Large intestine (tissue), 3 donors: ENCODE data around the gene KLHL20. TPM values are rescaled to one million over a fixed set of nuclear protein-coding genes. Genes with fewer than 3 reads are reported as not detected.
A peak's percentile ranks its signal among the peaks of the same experiment; 100 is the strongest.
"Not testable (repeated sequence)": the region's sequence is repeated elsewhere in the genome, so short reads cannot be mapped to it uniquely, and the experiment has no call there.

ENCODE experiments used
- DNase-seq, 2 donors: peaks; one replicate each; pipeline versions ENCODE4 v3.0.0 to v3.0.0-alpha.2; 2013
- H3K27ac ChIP-seq: one replicate; pipeline ENCODE4 v1.5.1; 2013; ENCODE audit warnings: low read length
- H3K27me3 ChIP-seq: 2 replicates; pipeline ENCODE4 v1.6.1; 2013; ENCODE audit warnings: low read length; ENCODE audit not compliant: control insufficient read depth, insufficient read depth
- H3K36me3 ChIP-seq: 2 replicates; pipeline ENCODE4 v1.6.1; 2013; ENCODE audit warnings: low read length; ENCODE audit not compliant: control insufficient read depth, insufficient read depth
- H3K4me1 ChIP-seq: one replicate; pipeline ENCODE4 v1.6.1; 2013; ENCODE audit warnings: low read length; ENCODE audit not compliant: control insufficient read depth, insufficient read depth
- H3K4me3 ChIP-seq: one replicate; pipeline ENCODE4 v1.5.1; 2013; ENCODE audit warnings: low read length
- H3K9me3 ChIP-seq: one replicate; pipeline ENCODE4 v1.6.1; 2013; ENCODE audit warnings: mild to moderate bottlenecking, low read depth, low read length, moderate library complexity; ENCODE audit not compliant: control insufficient read depth
- WGBS: methylation state at CpG from one replicate; pipeline ENCODE4 v1.1.5; 2013; ENCODE audit warnings: low lambda C conversion rate; ENCODE audit not compliant: insufficient coverage; 5-methylcytosine and 5-hydroxymethylcytosine counted together
- polyA plus RNA-seq: library from polyadenylated mRNA; unstranded; fragments of 120-200 nt; gene quantifications from one replicate; pipeline ENCODE4 v1.2.1, GENCODE V29; 2013

Gene KLHL20
- polyA plus RNA-seq, 1 donor = 18.8 TPM

DNA sequence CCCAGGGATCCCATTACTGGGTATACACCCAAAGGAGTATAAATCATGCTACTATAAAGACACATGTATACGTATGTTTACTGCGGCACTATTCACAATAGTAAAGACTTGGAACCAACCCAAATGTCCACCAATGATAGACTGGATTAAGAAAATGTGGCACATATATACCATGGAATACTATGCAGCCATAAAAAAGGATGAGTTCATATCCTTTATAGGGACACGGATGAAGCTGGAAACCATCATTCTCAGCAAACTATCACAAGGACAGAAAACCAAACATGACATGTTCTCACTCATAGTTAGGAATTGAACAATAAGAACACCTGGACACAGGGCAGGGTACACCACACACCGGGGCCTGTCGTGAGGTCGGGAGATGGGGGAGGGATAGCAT, 13.5 kb upstream of the KLHL20 start:
- not testable (repeated sequence) for DNase-seq, H3K27me3 ChIP-seq, H3K4me3 ChIP-seq, H3K9me3 ChIP-seq, H3K36me3 ChIP-seq, H3K4me1 ChIP-seq, H3K27ac ChIP-seq
- WGBS = 100% methylated on average over 3 of the region's 6 CpGs

DNA sequence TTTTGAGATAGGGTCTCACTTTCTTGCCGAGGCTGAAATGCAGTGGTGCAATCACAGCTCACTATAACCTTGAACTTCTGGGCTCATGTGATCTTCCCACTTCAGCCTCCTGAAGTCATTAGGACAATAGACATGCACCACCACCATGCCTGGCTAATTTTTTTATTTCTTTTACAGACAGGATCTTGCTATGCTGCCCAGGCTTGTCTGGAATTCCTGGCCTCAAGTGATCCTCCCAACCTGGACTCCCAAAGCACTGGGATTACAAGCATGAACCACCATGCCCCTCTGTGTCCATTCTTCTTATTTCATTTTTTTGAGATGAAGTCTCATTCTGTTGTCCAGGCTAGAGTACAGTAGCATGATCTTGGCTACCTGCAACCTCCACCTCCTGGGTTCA, 12.0 kb upstream of the KLHL20 start:
- Histone ChIP-seq H3K27me3 (no peaks in the 10 kb centered on the region), H3K27ac (no peak overlapping the region), H3K4me3 (no peak overlapping the region), H3K9me3 (no peaks in the 10 kb centered on the region), H3K4me1 (no peaks in the 10 kb centered on the region), H3K36me3 (no peaks in the 10 kb centered on the region)
- DNase-seq = no peak
- no CpG with 5 or more reads among the region's 1 CpG for WGBS

DNA sequence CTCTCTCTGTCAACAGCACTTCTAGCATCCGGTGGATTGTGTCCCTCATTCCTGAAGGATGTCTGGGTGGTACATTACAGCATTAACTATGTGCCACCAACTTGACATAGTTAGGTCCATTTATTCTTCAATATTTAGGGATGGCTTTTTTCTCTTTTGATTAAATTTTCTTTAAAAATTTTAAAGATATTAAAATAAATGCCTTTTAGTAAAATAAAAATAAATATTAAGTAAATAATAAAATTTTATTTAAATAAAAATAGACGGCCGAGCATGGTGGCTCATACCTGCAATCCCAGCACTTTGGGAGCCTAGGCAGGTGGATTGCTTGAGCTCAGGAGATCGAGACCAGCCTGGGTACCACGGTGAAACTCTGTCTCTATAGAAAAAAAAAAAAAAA, 9.7 kb upstream of the KLHL20 start:
- H3K27me3 ChIP-seq = peaks cover 14% of the 10 kb centered on the region
- no peak overlapping the region for H3K4me3 ChIP-seq
- no peaks in the 10 kb centered on the region for H3K36me3 ChIP-seq
- no CpG with 5 or more reads among the region's 5 CpGs for WGBS
- H3K27ac ChIP-seq = no peak overlapping the region
- H3K9me3 ChIP-seq = no peaks in the 10 kb centered on the region
- no peaks in the 10 kb centered on the region for H3K4me1 ChIP-seq
- DNase-seq = no peak

DNA sequence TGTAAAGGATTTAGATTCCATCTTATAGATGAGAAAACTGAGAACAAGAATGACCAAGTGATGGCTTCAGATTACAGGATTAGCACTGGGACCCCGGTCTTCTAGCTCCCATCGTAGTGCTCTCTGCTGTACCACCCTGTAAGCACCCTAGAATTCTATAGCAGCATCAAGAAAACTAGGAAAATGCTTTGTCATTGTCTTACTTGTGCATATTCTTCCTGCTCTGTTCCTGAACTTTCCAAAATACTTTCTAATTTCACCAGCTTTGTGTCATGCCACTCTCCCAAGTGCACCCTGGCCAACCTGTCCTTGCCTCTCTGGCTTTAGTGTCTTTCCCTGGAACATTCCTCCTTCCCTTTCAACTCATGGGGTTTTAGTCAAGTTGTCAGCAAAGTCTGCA, 6.0 kb upstream of the KLHL20 start:
- 33% methylated on average over 1 of the region's 2 CpGs for WGBS
- DNase-seq = no peak
- H3K27me3 ChIP-seq = peaks cover 27% of the 10 kb centered on the region
- H3K4me1 ChIP-seq = no peaks in the 10 kb centered on the region
- no peak overlapping the region for H3K4me3 ChIP-seq
- H3K27ac ChIP-seq = no peak overlapping the region
- H3K9me3 ChIP-seq = no peaks in the 10 kb centered on the region
- no peaks in the 10 kb centered on the region for H3K36me3 ChIP-seq

DNA sequence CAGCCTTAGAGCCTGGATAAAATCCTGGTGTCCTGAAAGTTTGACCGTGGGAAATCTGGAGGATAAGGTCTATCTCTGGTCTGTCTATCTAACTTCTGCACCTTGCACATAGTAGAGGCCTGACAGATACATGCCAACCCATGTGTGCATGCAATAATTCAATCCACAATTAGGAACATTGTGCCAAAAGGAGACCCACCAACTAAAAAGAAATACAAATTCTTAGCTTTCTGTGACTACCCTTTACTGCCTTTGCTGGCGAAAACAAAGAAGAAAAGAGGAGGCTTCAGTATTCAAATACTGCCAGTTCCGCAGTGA, 381 bp upstream of the KLHL20 start:
- Histone ChIP-seq H3K36me3 (no peaks in the 10 kb centered on the region), H3K27me3 (peaks cover 17% of the 10 kb centered on the region), H3K4me1 (peaks cover 12% of the 10 kb centered on the region), H3K9me3 (no peaks in the 10 kb centered on the region), H3K4me3 (peak overlapping the region; percentile 84), H3K27ac (peak overlapping the region; percentile 88)
- WGBS = 100% methylated on average over 1 of the region's 3 CpGs
- DNase-seq = no peak

DNA sequence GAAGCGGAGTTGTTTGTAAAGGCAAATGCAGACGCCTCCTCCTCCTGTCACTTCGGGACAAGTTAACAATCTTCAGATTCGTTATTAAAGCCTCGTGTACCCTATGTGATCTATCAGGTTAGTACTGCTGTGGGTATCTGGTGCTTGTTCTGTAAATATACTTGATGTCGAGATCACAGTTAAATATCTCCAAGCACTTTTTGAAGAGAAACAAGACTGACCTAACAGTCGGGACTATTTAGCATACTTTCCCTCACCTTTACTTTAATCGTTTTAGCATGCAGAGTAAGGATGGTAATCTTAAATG, 710 bp downstream of the KLHL20 start:
- WGBS = 0% methylated on average over 2 of the region's 8 CpGs
- Histone ChIP-seq H3K36me3 (peaks cover 2% of the 10 kb centered on the region), H3K4me1 (peaks cover 12% of the 10 kb centered on the region), H3K4me3 (peak overlapping the region; percentile 84), H3K27me3 (peaks cover 9% of the 10 kb centered on the region), H3K9me3 (no peaks in the 10 kb centered on the region), H3K27ac (peak overlapping the region; percentile 88)
- DNase-seq = no peak

DNA sequence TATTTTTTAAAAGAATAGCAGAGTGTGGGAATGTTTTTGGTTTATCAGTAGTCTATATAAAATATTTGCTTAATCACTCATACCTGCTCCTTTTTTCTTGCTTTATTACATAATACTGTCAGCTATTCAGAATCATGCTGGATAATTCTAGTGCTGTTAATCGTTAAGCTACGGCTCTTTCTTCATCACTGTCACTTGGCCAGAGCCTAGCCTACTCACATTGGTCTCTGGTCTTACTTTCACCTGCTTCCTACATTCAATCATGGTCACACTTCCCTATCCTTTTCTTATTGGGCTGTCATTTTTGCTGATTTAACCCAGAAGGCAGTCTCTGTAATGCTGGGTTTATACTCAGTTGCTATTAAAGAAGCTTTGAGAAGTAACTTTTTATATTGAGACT, 2.5 kb downstream of the KLHL20 start:
- H3K27ac ChIP-seq = no peak overlapping the region
- peaks cover 12% of the 10 kb centered on the region for H3K4me1 ChIP-seq
- H3K27me3 ChIP-seq = peaks cover 3% of the 10 kb centered on the region
- DNase-seq = peak; percentile 27 to 57
- peaks cover 5% of the 10 kb centered on the region for H3K36me3 ChIP-seq
- H3K4me3 ChIP-seq = no peak overlapping the region
- no peaks in the 10 kb centered on the region for H3K9me3 ChIP-seq
- WGBS = 57% methylated on average over 2 of the region's 2 CpGs

DNA sequence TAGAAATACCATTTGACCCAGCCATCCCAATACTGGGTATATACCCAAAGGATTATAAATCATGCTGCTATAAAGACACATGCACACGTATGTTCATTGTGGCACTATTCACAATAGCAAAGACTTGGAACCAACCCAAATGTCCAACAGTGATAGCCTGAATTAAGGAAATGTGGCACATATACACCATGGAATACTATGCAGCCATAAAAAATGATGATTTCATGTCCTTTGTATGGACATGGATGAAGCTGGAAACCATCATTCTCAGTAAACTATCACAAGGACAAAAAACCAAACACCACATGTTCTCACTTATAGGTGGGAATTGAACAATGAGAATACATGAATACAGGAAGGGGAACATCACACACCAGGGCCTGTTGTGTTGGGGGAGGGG, 16.6 kb downstream of the KLHL20 start:
- not testable (repeated sequence) for H3K27me3 ChIP-seq, DNase-seq, H3K27ac ChIP-seq, H3K4me1 ChIP-seq, H3K9me3 ChIP-seq, H3K4me3 ChIP-seq
- H3K36me3 ChIP-seq = peaks cover 13% of the 10 kb centered on the region
- WGBS = no CpG with 5 or more reads among the region's 1 CpG

DNA sequence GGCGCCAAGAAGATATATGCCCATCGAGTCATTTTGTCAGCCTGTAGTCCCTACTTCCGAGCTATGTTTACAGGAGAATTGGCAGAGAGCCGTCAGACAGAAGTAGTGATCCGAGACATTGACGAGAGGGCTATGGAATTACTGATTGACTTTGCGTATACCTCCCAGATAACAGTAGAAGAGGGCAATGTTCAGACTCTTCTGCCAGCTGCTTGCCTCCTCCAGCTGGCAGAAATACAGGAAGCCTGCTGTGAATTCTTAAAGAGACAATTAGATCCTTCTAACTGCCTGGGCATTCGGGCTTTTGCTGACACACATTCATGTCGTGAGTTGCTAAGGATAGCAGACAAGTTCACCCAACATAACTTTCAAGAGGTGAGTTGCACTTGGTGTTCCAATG, 19.1 kb downstream of the KLHL20 start:
- no CpG with 5 or more reads among the region's 9 CpGs for WGBS
- Histone ChIP-seq H3K27ac (no peak overlapping the region), H3K36me3 (peaks cover 15% of the 10 kb centered on the region), H3K27me3 (no peaks in the 10 kb centered on the region), H3K4me3 (no peak overlapping the region), H3K9me3 (no peaks in the 10 kb centered on the region), H3K4me1 (no peaks in the 10 kb centered on the region)
- no peak for DNase-seq

DNA sequence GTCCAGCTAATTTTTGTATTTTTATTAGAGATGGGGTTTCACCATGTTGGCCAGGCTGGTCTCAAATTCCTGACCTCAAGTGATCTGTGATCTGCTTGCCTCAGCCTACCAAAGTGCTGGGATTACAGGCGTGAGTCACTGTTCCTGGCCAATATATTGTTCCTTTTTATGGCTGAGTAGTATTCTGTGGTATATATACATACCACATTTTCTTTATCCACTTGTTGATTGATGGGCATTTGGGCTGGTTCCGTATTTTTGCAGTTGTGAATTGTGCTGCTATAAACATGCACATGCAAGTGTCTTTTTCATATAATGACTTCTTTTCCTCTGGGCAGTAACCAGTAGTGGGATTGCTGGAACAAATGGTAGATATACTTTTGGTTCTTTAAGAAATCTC, 21.3 kb downstream of the KLHL20 start:
- H3K4me1 ChIP-seq, H3K27ac ChIP-seq, H3K9me3 ChIP-seq, H3K4me3 ChIP-seq, H3K27me3 ChIP-seq, DNase-seq: not testable (repeated sequence)
- WGBS = no CpG with 5 or more reads among the region's 2 CpGs
- H3K36me3 ChIP-seq = peaks cover 21% of the 10 kb centered on the region

DNA sequence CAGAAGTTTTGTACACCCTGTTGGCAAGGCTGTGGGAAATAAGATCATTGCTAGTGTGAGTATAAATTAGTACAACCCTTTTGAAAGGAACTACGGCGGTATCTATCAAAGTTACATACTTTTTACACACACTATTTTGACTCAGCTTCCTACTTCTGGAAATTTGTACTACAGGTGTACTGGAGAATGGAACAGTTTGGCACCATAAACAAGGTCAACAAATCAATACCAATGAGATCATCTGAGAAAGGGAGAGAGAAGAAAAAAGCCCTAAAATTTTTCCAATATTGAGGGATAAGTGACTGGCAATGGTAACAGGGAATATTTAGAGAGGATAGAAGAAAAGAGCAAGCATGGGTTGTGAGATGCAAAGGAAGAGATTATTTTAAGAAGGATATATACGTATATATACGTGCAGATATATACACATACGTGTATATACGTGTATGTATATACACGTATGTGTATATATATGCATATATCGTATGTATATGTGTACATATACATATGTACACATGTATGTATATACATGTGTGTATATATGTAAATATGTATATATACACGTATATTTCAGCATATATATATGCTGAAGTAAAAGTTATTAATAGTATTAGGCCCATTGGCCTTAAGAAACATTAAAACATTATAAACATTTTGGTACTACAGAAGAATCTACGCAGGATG, 27.6 kb downstream of the KLHL20 start:
- H3K27ac ChIP-seq = no peak overlapping the region
- 100% methylated on average over 3 of the region's 10 CpGs for WGBS
- no peaks in the 10 kb centered on the region for H3K4me1 ChIP-seq
- no peaks in the 10 kb centered on the region for H3K9me3 ChIP-seq
- no peak overlapping the region for H3K4me3 ChIP-seq
- no peak for DNase-seq
- H3K36me3 ChIP-seq = peaks cover 18% of the 10 kb centered on the region
- H3K27me3 ChIP-seq = no peaks in the 10 kb centered on the region
